DND-41 (cell line): ENCODE results near the gene SLC30A9.
A peak's percentile ranks its signal among the peaks of the same experiment; 100 is the strongest.

Source experiments
- ATAC-seq: fragments of 200-7000 bp; cut with Tn5 transposase; 3 replicates; pipeline ENCODE4 v1.9.1; 2021; ENCODE audit warnings: low read depth; ENCODE audit not compliant: insufficient read depth
- DNase-seq: peaks from one replicate; pipeline ENCODE4 v3.0.0-alpha.2; 2020
- H2AFZ ChIP-seq: 2 replicates; pipeline ENCODE4 v1.6.0; 2012; ENCODE audit warnings: low read depth, low read length
- H3K27ac ChIP-seq: 2 replicates; pipeline ENCODE4 v1.5.1; 2012; ENCODE audit warnings: low read length, inconsistent platforms
- H3K27me3 ChIP-seq: fragments of 200-600 bp; sonication (generic); 2 replicates; pipeline ENCODE4 v1.6.0; 2012; ENCODE audit warnings: low read length, mild to moderate bottlenecking, inconsistent platforms; ENCODE audit not compliant: insufficient read depth, poor library complexity
- H3K36me3 ChIP-seq: 2 replicates; pipeline ENCODE4 v1.5.1; 2012; ENCODE audit warnings: low read length, inconsistent platforms; ENCODE audit not compliant: insufficient read depth
- H3K4me1 ChIP-seq: 2 replicates; pipeline ENCODE4 v1.5.1; 2012; ENCODE audit warnings: mild to moderate bottlenecking, low read length; ENCODE audit not compliant: insufficient read depth
- H3K4me2 ChIP-seq: 2 replicates; pipeline ENCODE4 v1.6.0; 2012; ENCODE audit warnings: mild to moderate bottlenecking, moderate library complexity, low read length, inconsistent platforms; ENCODE audit not compliant: insufficient read depth
- H3K4me3 ChIP-seq, 2 experiments: fragments of 200-600 bp in 1 of 2; shearing (Covaris generic) in 1 of 2; 2 replicates each; pipeline ENCODE4 v1.5.1; 2012 to 2016; ENCODE audit warnings: inconsistent platforms in 2 of 2, low read length in 2 of 2, mild to moderate bottlenecking in 2 of 2, low read depth in 1 of 2, moderate library complexity in 1 of 2
- H3K79me2 ChIP-seq: 2 replicates; pipeline ENCODE4 v1.6.0; 2012; ENCODE audit warnings: low read length, inconsistent platforms; ENCODE audit not compliant: insufficient read depth
- H3K9ac ChIP-seq: 2 replicates; pipeline ENCODE4 v1.6.0; 2012; ENCODE audit warnings: low read depth, mild to moderate bottlenecking, inconsistent platforms, low read length, moderate library complexity
- H3K9me3 ChIP-seq: 2 replicates; pipeline ENCODE4 v1.5.1; 2012; ENCODE audit warnings: low read length, moderate library complexity, mild to moderate bottlenecking, inconsistent platforms; ENCODE audit not compliant: insufficient read depth, severe bottlenecking
- H4K20me1 ChIP-seq: 2 replicates; pipeline ENCODE4 v1.6.0; 2012; ENCODE audit warnings: low read length; ENCODE audit not compliant: insufficient read depth
- EZH2 ChIP-seq: IDR thresholded peaks from 3 replicates; pipeline ENCODE4 v1.6.1; 2012; ENCODE audit warnings: borderline replicate concordance, low read depth, mild to moderate bottlenecking, moderate library complexity, low read length, inconsistent platforms; ENCODE audit not compliant: severe bottlenecking
- TF ChIP-seq, protein P1 (sequence below): IDR thresholded peaks from 2 replicates; pipeline ENCODE4 v1.5.1; 2012; ENCODE audit warnings: borderline replicate concordance, low read length, moderate library complexity, mild to moderate bottlenecking; ENCODE audit not compliant: poor library complexity, severe bottlenecking; ENCODE audit errors: extremely low read depth

Gene SLC30A9

DNA sequence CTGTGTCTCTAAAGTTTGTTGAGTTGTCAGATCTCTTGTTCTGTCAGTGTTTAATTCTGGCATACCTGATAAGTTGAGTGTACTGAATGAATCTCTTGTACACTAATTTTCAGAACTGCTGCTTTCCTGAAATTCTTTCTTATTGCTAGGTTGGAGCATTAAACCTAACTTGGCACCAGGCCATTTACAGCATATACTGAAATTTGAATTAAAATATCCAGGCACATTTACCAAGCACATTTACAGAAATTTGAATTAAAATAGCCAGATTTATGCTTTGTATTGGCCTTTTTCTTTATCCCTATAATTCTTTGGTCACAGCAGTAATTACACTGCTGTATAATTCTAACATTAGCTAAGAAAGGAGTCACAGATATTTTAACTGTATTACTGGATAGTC is 46.2 kb upstream of the SLC30A9 start:
- peaks cover under 1% of the 10 kb centered on the region; the same call in 1 of the 2 replicates for H3K4me1 ChIP-seq
- H3K27ac ChIP-seq: no peak overlapping the region
- H3K9me3 ChIP-seq: no peaks in the 10 kb centered on the region
- no peak overlapping the region for H3K9ac ChIP-seq
- H4K20me1 ChIP-seq: peaks cover 8% of the 10 kb centered on the region; the same call in 1 of the 2 replicates
- TF ChIP-seq EZH2: no peak
- TF ChIP-seq, protein P1, sequence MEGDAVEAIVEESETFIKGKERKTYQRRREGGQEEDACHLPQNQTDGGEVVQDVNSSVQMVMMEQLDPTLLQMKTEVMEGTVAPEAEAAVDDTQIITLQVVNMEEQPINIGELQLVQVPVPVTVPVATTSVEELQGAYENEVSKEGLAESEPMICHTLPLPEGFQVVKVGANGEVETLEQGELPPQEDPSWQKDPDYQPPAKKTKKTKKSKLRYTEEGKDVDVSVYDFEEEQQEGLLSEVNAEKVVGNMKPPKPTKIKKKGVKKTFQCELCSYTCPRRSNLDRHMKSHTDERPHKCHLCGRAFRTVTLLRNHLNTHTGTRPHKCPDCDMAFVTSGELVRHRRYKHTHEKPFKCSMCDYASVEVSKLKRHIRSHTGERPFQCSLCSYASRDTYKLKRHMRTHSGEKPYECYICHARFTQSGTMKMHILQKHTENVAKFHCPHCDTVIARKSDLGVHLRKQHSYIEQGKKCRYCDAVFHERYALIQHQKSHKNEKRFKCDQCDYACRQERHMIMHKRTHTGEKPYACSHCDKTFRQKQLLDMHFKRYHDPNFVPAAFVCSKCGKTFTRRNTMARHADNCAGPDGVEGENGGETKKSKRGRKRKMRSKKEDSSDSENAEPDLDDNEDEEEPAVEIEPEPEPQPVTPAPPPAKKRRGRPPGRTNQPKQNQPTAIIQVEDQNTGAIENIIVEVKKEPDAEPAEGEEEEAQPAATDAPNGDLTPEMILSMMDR: no peak
- H2AFZ ChIP-seq: no peak overlapping the region
- no peak overlapping the region for H3K4me3 ChIP-seq
- H3K36me3 ChIP-seq: peaks cover 73% of the 10 kb centered on the region
- H3K27me3 ChIP-seq: no peaks in the 10 kb centered on the region
- DNase-seq (no peak), ATAC-seq (no peak)
- peaks cover 51% of the 10 kb centered on the region for H3K79me2 ChIP-seq
- no peak overlapping the region for H3K4me2 ChIP-seq

DNA sequence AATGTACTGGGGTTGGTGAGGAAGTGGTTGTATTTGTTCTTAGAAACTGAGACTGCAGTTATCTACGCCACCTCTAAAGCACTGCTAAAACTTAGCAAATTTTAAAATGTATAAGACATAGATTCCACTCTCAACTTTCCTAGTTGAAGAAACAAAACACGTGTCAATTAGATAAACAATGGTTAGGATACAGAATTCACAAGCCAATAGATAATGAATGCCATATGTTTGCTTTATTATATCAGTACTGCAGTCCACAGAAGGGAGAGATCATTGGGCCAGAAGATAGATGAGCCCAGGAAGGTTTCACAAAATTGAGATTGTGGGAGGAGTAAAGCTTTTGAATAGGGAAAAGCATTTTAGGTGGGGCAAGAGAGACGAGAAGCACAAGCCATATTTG is 40.8 kb upstream of the SLC30A9 start:
- Histone ChIP-seq H3K4me2 (no peak overlapping the region), H3K36me3 (peaks cover 80% of the 10 kb centered on the region), H3K9ac (no peak overlapping the region), H3K27me3 (no peaks in the 10 kb centered on the region), H2AFZ (no peak overlapping the region), H3K4me1 (no peaks in the 10 kb centered on the region), H3K4me3 (no peak overlapping the region), H4K20me1 (no peaks in the 10 kb centered on the region; the same call in 1 of the 2 replicates), H3K9me3 (no peaks in the 10 kb centered on the region), H3K79me2 (peaks cover 6% of the 10 kb centered on the region; the same call in 1 of the 2 replicates), H3K27ac (no peak overlapping the region)
- no peak for DNase-seq
- no peak for ATAC-seq
- no peak for TF ChIP-seq EZH2
- TF ChIP-seq, protein P1: no peak

DNA sequence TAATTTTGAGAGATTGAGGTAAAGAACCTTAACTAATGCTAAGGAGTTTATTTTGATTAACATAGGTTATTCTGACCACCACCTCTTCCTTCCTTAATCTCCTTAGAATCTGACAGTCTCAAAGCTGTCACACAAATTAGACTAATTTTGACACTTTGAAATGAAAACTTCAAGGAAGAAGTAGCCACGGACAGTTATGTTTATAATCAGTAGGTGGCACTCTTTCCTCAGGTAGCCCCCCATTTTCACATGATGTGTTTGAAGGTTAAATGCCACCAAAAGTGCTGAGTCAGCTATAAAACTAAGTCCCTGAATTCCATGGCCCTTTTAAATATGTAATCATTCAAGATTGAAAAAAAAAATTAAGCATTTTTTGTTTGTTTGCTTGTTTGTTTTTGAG is 32.7 kb upstream of the SLC30A9 start:
- no peak for TF ChIP-seq EZH2
- TF ChIP-seq, protein P1: peak; percentile 64
- H4K20me1 ChIP-seq: no peaks in the 10 kb centered on the region
- no peak overlapping the region for H3K4me2 ChIP-seq
- H2AFZ ChIP-seq: no peak overlapping the region
- no peaks in the 10 kb centered on the region for H3K79me2 ChIP-seq
- peaks cover 25% of the 10 kb centered on the region; the same call in 1 of the 2 replicates for H3K36me3 ChIP-seq
- ATAC-seq (peak; percentile 73), DNase-seq (peak; percentile 18)
- H3K27ac ChIP-seq: no peak overlapping the region
- no peaks in the 10 kb centered on the region for H3K9me3 ChIP-seq
- H3K4me3 ChIP-seq: no peak overlapping the region
- no peaks in the 10 kb centered on the region for H3K27me3 ChIP-seq
- no peaks in the 10 kb centered on the region for H3K4me1 ChIP-seq
- H3K9ac ChIP-seq: no peak overlapping the region

DNA sequence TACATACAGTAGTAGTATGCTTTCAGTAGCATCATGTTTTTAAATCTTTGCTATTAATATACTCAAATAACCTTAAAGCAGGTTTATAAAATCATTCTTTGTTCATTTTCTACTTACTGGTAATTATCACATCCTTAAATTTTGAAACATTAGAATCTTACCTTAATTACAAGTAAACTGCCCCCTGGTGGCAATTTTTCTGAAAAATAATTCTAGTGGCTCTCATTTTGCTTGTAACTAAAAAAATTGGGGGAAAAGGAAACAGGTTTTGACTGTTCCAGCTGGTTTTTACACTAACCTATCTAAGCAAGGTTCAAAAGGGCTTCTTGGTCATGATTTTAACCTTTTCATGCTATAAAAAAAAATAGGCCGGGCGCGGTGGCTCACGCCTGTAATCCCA is 27.2 kb upstream of the SLC30A9 start:
- ATAC-seq (no peak), DNase-seq (no peak)
- Histone ChIP-seq H3K9ac (no peak overlapping the region), H3K9me3 (no peaks in the 10 kb centered on the region), H3K27me3 (no peaks in the 10 kb centered on the region), H3K27ac (no peak overlapping the region), H4K20me1 (no peaks in the 10 kb centered on the region), H2AFZ (no peak overlapping the region), H3K4me3 (no peak overlapping the region), H3K4me2 (no peak overlapping the region), H3K36me3 (no peaks in the 10 kb centered on the region; the same call in 1 of the 2 replicates), H3K4me1 (no peaks in the 10 kb centered on the region), H3K79me2 (no peaks in the 10 kb centered on the region)
- TF ChIP-seq, protein P1: peak; percentile 46
- TF ChIP-seq EZH2: no peak
